IPS-NIHi11 (cell line): ENCODE results near the gene SAFB.
"Not testable (repeated sequence)": the region's sequence is repeated elsewhere in the genome, so short reads cannot be mapped to it uniquely, and the experiment has no call there.

Source experiments
- DNase-seq: peaks from one replicate; pipeline ENCODE4 v3.0.0; 2012; ENCODE audit warnings: mixed read lengths, low spot score

The SAFB gene

DNA sequence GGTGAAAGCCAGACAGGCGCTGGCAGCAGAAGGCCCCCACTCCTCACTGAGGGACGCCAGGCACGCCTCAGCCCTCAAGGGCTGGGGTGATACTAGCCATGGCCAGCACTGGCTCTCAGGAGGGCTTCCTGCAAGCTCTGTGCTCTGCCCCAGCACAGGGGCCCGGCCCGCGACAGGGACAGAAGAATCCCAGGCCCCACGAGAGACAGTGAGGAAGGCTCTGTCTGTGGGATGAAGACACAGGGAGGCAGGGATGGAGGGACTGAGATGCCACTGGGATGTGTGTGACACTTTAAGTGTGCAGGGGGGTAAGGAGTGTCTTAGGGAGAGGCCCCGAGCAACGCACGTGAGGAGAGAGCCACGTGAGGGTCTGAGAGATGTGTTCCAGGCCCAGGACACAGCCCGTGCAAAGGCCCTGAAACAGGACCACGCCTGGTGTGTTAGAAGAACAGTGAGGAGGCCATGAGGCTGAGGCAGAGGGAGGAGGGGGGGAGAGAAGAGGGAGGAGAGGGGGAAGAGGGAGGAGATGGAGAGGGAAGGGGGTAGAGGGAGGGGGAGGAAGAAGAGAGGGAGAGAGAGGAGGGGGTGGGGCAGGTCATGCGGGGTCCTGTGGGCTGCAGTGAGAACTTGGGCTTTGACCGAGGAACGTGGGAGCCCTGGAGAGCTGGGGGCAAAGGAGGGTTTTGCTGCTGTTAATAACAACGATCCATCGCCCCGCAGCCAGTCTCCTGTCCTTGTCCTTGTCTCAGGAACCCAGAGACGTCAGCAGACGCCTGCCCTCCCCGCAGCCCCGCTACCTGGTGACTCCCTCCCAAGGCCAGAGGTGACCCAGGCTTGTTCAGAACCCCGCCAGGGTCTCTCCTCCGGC, 74.4 kb downstream of the SAFB start:
- peak; percentile 17 for DNase-seq

DNA sequence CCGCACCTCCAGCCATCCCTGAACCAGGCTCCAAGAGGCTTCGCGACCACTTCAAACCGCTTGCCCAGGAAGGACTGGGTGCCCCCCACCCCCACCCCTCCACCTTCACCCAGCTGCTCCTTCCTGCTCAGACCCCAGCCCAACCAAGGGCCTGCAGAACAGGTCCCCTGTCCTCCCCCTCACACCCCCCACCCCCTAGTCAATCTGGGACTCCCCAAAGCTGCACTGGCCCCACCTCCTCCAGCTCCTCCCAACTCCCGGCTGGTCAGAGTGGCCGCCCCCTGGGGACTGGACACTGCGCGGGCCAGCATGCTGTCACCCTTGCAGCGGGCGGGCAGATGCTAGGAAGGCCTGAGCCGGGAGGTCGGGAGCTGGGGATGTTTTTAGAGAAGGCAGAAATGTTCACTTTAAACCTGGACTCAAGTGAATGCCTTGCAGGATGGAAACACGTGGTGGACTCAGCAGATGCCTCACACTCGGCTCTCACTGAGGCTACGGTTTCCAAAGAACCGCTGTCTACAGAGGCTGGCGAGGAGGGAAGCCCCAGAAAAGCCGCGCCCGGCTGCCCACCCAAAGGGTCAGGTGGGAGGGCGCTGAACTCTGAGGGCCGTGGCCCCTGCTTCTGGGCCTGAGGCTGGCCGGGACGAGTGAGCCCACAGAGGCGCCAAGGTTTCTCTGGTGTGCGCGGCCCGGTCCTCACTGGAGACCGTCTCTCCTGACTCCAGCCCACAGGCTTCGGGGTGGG, 75.2 kb downstream of the SAFB start:
- peak; percentile 37 for DNase-seq

DNA sequence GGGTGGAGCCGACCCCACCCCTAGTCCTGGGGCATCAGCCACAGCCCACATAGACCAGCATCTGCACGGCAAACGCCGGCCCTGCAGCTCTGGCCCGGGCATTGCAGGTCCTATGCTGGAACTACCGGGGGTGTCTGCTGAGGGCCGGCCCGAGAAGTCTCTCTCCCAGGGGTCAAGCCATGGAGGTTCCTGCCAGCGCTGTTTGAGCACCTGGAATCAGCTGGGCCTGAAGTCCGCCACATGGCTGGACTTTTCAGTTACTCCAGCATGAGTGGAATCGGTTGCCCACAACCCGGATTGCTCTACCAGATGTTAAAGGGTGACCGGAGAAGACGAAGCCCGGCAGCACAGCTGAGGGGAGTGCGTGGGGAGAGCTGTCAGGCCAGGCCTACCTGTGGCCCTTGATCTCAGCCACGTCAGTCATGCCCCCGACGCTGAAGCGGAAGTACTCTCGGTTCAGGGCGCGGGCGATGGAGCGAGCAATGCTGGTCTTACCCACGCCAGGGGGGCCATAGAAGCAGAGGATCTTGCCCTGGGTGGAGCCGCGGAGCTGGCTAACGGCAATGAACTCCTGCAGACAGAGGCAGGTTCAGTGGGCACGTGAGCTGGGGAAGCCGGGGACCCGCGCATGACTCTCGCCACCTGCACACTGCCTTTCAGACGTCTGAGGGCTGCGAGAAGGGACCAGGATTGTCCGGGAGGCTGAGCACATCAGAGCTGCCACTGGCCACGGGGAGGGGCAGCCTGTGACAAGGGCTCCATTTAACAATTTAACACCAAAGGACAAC, 75.9 kb downstream of the SAFB start:
- DNase-seq: peak; percentile 17

- peak; percentile 5 for DNase-seq
These were observed 77.7 kb downstream of the SAFB start for GRCh38 chr19:5700455-5701092.

DNA sequence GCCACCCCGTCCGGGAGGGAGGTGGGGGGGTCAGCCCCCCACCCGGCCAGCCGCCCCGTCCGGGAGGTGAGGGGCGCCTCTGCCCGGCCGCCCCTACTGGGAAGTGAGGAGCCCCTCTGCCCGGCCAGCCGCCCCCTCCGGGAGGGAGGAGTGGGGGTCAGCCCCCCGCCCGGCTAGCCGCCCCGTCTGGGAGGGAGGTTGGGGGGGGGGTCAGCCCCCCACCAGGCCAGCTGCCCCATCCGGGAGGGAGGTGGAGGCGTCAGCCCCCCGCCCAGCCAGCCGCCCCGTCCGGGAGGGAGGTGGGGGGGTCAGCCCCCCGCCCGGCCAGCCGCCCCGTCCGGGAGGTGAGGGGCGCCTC, 79.1 kb downstream of the SAFB start:
- not testable (repeated sequence) for DNase-seq

DNA sequence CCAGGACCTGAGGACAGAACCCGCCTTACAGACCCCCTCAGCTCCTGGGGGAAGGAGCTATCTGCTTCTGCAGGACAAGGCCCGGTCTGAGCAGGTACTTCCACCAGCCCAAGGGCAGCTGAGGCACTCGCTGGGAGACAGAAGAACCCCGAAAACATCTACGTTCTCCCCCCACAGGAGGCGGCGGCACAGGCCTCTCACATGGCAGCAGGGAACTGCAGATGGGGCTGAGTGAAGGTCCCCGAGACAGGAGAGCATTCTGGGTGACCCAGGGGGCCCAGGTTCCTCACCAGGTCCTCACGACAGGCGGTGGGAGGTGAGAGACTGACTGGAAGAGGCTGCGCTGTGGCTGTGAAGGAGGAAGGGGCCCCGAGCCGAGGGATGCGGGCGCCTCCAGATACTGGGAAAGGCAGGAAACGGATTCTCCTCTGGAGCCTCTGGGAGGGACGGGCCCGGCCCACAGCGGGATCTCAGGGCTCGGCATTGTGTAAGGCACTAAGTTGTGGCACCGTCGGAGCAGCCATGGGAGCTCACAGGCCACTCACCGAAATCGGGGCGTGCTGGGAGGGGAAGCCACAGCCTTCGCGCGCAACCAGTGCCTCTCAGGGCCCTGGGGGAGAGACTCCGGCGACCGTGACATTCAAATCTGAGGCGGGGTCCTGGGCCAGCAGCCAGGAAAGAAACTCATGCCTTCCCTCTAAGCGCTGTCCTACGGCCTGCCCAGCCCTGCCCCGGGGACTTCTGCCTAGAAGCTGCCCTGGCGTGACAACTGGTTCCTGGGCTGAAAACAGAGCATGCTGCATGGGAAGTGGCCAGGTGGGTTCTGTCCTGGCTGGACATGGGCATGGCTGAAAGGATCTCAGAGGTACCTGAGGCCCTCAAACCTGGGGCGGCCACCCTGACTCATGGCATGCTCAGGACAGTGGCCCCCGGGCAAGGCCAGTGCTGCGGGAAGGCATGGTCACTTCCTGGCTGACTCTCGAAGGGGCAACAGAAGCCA, 81.2 kb downstream of the SAFB start:
- peak; percentile 8 for DNase-seq

DNA sequence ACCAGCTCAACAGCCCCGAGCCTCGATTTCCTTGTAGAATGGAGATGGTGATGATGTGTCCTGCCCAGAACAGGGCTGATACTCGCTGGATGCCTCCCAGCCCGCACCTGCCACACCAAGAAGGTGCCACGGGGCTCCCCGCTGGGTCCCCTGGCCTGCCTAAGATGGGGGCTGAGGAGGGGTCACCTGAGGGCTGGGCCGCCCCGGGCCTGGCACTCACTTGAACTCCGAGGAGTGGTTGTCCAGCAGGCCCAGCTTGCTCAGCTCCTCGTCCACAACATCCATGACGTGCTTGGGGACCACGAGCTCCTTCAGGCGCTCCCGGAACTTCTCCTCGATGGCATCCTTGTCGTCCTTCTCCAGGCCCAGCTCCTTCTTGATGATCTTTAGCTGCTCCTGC, 82.7 kb downstream of the SAFB start:
- peak; percentile 4 for DNase-seq

DNA sequence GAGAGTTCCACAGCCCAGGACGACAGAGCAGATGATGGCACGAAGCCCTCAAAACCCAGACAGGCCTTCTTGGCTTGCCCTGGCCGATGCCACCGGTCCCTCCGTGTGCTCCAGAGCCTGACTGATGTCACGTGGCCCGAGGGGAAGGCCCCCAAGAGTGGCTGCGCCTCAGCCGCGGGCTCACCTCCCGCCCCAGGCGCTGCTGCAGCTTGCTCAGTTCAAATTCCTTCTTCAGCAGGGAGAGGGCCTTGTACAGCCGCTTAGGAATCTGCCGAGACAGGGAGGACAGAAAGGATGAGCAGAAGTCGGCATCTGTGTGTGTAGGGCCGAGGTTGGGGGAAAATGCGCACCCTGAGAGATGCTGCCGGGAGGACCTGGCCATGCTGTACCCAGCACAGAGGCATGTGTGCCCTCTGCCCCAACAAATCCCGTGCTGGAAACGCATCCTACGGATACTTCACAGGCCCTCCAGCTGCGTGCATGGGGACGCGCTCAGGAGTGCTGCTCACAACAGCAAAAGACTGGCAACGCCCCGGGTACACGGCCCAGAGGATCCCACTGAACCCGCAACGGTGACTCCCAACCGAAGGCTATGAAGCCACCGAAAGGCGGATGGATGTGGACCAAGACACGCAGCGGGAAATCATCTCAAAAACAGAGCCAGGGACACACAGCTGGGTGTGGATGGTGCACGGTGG, 84.1 kb downstream of the SAFB start:
- DNase-seq: no peak

DNA sequence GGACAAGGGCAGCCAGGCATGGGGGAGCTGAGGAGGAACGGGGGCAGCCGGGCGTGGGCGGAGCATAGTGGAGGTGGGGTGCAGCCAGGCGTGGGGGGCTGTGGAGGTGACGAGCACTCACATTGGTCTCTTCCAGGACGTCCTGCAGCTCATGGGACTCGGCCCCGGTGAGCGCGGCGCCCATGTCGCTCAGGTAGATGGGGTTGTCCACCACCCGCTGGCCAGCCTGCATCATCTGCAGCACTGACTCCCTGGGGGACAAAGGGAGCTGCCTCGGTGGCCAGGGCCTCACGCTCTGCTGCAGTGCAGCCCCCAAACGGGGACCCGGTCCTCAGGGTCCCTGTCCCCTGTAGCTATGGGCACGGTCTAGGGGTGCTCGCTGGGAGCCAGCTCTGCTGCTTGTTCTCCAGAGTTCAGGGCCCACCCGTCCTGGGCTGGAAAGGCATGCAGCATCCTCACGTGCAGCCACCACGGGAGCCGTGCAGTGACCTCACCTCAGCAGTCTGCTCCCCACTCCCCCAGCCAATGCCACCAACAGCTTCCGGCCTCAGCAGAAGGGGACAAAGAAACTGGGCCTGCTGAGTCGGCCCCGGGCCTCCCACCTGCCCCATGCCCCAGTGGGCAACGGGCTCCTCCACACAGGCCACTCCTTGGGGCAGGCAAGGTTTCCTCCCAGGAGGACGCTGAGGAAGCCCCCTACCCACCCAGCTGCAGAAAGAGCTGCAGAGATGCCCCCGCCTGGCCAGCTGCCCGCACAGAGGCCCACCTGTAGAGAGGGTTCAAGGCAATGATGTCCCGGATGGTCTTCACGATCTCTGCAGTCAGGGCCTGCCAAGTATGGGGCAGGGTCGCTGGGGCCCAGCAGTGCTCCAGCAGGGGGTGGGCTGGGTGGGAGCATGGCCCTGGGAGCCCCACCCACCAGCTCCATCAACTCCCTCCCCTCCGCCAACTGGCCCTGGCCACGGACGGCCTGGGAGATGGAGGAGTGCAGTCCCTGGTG, 85.0 kb downstream of the SAFB start:
- no peak for DNase-seq

DNA sequence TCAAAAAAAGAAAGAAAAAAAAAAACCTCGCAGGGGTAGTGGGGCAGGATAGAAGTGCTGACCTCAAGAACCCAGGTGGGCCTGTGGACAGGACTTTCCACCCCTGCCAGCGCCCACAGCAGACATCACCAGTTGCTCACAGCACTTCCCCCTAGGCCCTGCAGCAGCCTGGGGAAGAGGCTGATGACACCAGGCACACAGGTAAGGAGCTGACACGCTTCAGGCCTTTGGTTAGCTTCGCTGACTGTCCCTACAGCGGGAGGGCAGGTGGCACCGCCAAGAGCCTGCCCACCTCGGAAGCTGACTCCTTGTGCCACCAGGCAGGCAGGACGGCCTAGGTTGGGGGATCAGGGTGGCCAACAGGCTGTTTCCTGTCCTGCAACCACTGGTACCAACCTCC, 88.1 kb downstream of the SAFB start:
- DNase-seq: no peak

DNA sequence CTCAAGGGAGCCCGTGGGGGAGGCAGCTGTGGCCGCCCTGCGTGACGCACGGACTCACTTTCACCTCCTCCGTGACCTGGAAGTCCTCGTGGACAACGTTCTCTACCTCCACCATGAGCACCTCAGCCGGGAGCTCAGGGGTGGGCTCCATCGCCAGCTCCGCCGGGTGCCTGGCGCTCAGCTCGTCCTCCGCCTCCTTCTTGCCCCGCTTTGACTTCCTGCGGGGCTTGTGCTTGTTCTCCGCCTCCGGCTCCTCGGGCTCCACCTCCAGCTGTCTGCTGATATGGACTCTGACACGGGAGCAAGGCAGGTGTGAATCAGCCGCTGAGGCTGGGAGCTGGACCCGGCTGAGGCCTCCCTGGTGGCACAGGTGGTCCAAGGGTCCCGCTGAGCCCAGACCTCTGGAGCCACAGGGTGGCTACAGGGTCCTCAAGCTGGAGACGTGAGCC, 88.9 kb downstream of the SAFB start:
- DNase-seq: no peak

DNA sequence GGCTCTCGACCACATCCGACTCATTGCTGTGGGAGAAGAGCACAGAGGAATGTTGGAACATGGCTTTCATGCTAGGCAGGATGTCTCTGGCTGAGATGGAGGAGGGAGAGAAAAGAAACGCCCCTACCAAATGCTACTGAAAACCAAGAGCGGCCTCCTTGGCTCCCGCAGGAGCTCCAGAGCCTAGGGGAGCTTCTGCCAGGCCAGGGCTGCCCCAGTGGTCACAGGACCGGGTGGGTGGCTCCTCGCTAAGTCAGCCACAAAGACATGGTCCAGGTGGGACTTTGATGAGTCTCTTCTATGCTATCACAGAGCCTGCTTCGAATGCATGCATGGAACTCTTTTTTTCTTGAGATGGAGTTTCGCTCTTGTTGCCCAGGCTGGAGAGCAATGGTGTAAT, 90.3 kb downstream of the SAFB start:
- no peak for DNase-seq

DNA sequence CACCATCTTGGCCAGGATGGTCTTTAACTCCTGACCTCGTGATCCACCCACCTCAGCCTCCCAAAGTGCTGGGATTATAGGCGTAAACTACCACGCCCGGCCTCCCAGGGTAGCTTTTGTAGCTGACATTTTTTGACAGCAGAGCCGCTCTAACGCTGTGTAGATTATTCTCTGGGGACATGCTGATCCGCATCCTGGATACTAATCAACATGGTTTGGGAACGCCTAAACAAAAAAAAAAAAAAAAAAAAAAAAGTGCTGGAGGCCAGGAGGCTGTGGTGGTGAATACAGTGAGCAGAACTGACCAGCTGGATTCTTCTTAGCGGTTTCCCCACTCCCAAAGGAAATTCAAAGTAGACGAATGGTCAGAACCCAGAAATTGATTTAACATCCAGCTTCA, 91.9 kb downstream of the SAFB start:
- no peak for DNase-seq

DNA sequence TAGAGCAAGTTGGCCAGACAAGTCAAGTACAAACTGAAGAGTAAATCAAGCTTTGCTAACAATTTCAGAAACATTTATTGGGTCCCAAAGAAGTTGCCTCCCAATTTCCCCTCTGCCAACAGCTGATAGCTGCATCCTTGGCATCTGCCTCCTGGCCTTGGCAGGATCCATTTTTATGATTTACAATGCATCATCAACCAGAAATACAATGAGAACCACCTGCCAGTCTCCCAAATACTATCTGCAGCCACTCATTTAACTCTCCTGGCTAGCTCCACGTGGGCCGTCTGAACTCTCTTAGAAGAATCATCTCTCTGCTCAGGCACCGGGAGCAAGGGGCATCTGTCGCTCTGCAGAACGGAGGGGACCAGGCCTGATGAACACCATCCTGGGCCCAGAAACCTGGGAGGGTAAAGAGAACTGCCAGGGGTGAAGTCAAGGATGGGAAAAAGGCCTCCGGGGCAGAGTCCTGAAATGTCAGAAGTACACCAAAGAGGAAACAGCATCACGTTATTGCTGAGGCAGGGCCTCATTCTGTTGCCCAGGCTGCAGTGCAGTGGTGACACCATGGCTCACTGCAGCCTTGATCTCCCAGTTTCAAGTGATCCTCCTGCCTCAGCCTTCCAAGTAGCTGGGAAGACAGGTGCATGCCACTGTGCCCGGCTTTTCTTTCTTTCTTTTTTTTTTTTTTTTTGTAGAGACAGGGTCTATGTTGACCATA, 94.5 kb downstream of the SAFB start:
- no peak for DNase-seq
